Liver (tissue), 9 donors: ENCODE data around the gene FCGR2B. TPM values are rescaled to one million over a fixed set of nuclear protein-coding genes. Genes with fewer than 3 reads are reported as not detected.
"Not testable (repeated sequence)": the region's sequence is repeated elsewhere in the genome, so short reads cannot be mapped to it uniquely, and the experiment has no call there.

Experiments used
- DNase-seq: peaks from one replicate; pipeline ENCODE4 v3.0.0-alpha.2; 2017; ENCODE audit warnings: low spot score
- H3K27ac ChIP-seq, 2 donors: one replicate each; pipeline ENCODE4 v1.7.0; 2013; ENCODE audit warnings: inconsistent platforms in 2 of 2, low read length in 2 of 2, control low read depth in 1 of 2, low read depth in 1 of 2, mild to moderate bottlenecking in 1 of 2
- H3K27me3 ChIP-seq, 4 donors: one replicate each; pipeline versions ENCODE4 v1.6.1 to v1.7.0; 2013; ENCODE audit warnings: low read length in 3 of 4, inconsistent platforms in 1 of 4, mild to moderate bottlenecking in 1 of 4, moderate library complexity in 1 of 4; ENCODE audit not compliant: control insufficient read depth in 4 of 4, insufficient read depth in 4 of 4
- H3K36me3 ChIP-seq, 4 donors: one replicate each; pipeline versions ENCODE4 v1.6.1 to v1.7.0; 2013; ENCODE audit warnings: low read length in 3 of 4, mild to moderate bottlenecking in 3 of 4, low read depth in 1 of 4, moderate library complexity in 1 of 4; ENCODE audit not compliant: control insufficient read depth in 4 of 4, insufficient read depth in 3 of 4
- H3K4me1 ChIP-seq, 4 donors: one replicate each; pipeline versions ENCODE4 v1.6.1 to v1.7.0; 2013; ENCODE audit warnings: low read length in 3 of 4, mild to moderate bottlenecking in 3 of 4, moderate library complexity in 1 of 4; ENCODE audit not compliant: control insufficient read depth in 4 of 4, insufficient read depth in 4 of 4
- H3K4me3 ChIP-seq, 3 donors: one replicate each; pipeline versions ENCODE4 v1.6.1 to v1.7.0; 2013; ENCODE audit warnings: low read length in 3 of 3, control low read depth in 1 of 3, low read depth in 1 of 3, mild to moderate bottlenecking in 1 of 3
- H3K9ac ChIP-seq, 2 donors: one replicate each; pipeline ENCODE4 v1.7.0; 2013; ENCODE audit warnings: low read length in 2 of 2, mild to moderate bottlenecking in 2 of 2, moderate library complexity in 2 of 2, control low read depth in 1 of 2, low read depth in 1 of 2
- H3K9me3 ChIP-seq, 4 donors: one replicate each; pipeline versions ENCODE4 v1.6.1 to v1.7.0; 2013; ENCODE audit warnings: low read length in 3 of 4; ENCODE audit not compliant: control insufficient read depth in 4 of 4
- ATF3 ChIP-seq: IDR thresholded peaks from 2 replicates; pipeline ENCODE4 v1.6.1; 2016; ENCODE audit warnings: antibody characterized with exemption
- EGR1 ChIP-seq, 2 donors: IDR thresholded peaks; 2 replicates each; pipeline ENCODE4 v1.6.1; 2016 to 2018; ENCODE audit warnings: antibody characterized with exemption in 2 of 2, low read depth in 2 of 2
- FOXA1 ChIP-seq: IDR thresholded peaks from 2 replicates; pipeline ENCODE4 v1.6.1; 2016; ENCODE audit warnings: antibody characterized with exemption
- FOXA2 ChIP-seq: IDR thresholded peaks from 2 replicates; pipeline ENCODE4 v1.6.1; 2016; ENCODE audit warnings: antibody characterized with exemption
- GABPA ChIP-seq, 2 donors: IDR thresholded peaks in 1 of 2; conservative IDR thresholded peaks in 1 of 2; 2 replicates each; pipeline ENCODE4 v1.6.1; 2016; ENCODE audit warnings: antibody characterized with exemption in 2 of 2, mild to moderate bottlenecking in 1 of 2, moderate library complexity in 1 of 2
- HNF4A ChIP-seq, 2 donors: conservative IDR thresholded peaks; 2 replicates each; pipeline ENCODE4 v1.6.1; 2016; ENCODE audit warnings: antibody characterized with exemption in 2 of 2, mild to moderate bottlenecking in 2 of 2
- HNF4G ChIP-seq: IDR thresholded peaks from 2 replicates; pipeline ENCODE4 v1.6.1; 2016; ENCODE audit warnings: antibody characterized with exemption
- JUND ChIP-seq, 2 donors: IDR thresholded peaks; 2 replicates each; pipeline ENCODE4 v1.6.1; 2016; ENCODE audit warnings: antibody characterized with exemption in 2 of 2
- MAX ChIP-seq: IDR thresholded peaks from 2 replicates; pipeline ENCODE4 v1.6.1; 2016; ENCODE audit warnings: antibody characterized with exemption
- NR2F2 ChIP-seq: IDR thresholded peaks from 2 replicates; pipeline ENCODE4 v1.6.1; 2016; ENCODE audit warnings: antibody characterized with exemption
- RAD21 ChIP-seq, 2 donors: IDR thresholded peaks; 2 replicates each; pipeline ENCODE4 v1.6.1; 2016; ENCODE audit warnings: antibody characterized with exemption in 2 of 2, mild to moderate bottlenecking in 2 of 2
- REST ChIP-seq: IDR thresholded peaks from 2 replicates; pipeline ENCODE4 v1.6.1; 2016; ENCODE audit warnings: antibody characterized with exemption, mild to moderate bottlenecking
- RXRA ChIP-seq, 2 donors: IDR thresholded peaks; 2 replicates each; pipeline ENCODE4 v1.6.1; 2017 to 2018; ENCODE audit warnings: antibody characterized with exemption in 2 of 2, mild to moderate bottlenecking in 1 of 2
- SP1 ChIP-seq: IDR thresholded peaks from 2 replicates; pipeline ENCODE4 v1.6.1; 2018; ENCODE audit warnings: antibody characterized with exemption, mild to moderate bottlenecking
- TAF1 ChIP-seq: conservative IDR thresholded peaks from 2 replicates; pipeline ENCODE4 v1.6.1; 2016; ENCODE audit warnings: antibody characterized with exemption, mild to moderate bottlenecking
- YY1 ChIP-seq: IDR thresholded peaks from 2 replicates; pipeline ENCODE4 v1.6.1; 2016; ENCODE audit warnings: antibody characterized with exemption, mild to moderate bottlenecking
- WGBS: extraction: QIAGEN DNeasy Blood & Tissue Kit; methylation state at CpG from one replicate; pipeline ENCODE4 v1.1.7; 2013; 5-methylcytosine and 5-hydroxymethylcytosine counted together
- polyA plus RNA-seq, 2 donors: library from polyadenylated mRNA; stranded (reverse) in 1 of 2; unstranded in 1 of 2; fragments of 200-250 nt in 1 of 2; fragments of >200 nt in 1 of 2; fragmentation: Nextera tagmentation in 1 of 2; extraction: Ambion mirVana in 1 of 2; gene quantifications; one replicate each; pipeline versions ENCODE4 v1.2.1 to v1.2.3, GENCODE V29; 2013 to 2015
- total RNA-seq, 2 donors: library from RNA; depleted of rRNA; stranded (reverse); fragments of >200 nt; gene quantifications; one replicate each; pipeline ENCODE4 v1.2.3, GENCODE V29; 2014
- donor health status: healthy.
- donor health status: healthy.
- donor health status: healthy.
- donor health status: healthy.
- donor health status: healthy.

The FCGR2B gene
- total and polyA plus RNA-seq, 4 donors = 7.9 to 39.5 (median 25.0) TPM

GRCh38 chr1:161681879-161682278 is 18.9 kb downstream of the FCGR2B start (continued):
- TF ChIP-seq ATF3 (no peak), MAX (no peak), HNF4A (conservative IDR thresholded peaks at IDR 0.05) (no peak), SP1 (no peak), RXRA (IDR thresholded peaks at IDR 0.05) (no peak), FOXA1 (no peak), EGR1 (IDR thresholded peaks at IDR 0.05; ENCODE audit: low read depth in 2 of 2) (no peak), HNF4G (no peak)

- H3K27me3 ChIP-seq = no peaks in the 10 kb centered on the region
- H3K9me3 ChIP-seq = no peaks in the 10 kb centered on the region
- no peak overlapping the region for H3K9ac ChIP-seq
- no peak overlapping the region for H3K27ac ChIP-seq
- no peaks in the 10 kb centered on the region for H3K36me3 ChIP-seq
- DNase-seq = no peak
- 70% methylated on average over 3 of the region's 3 CpGs for WGBS
- H3K4me3 ChIP-seq = no peak overlapping the region
- no peak for TF ChIP-seq MAX
- no peak for TF ChIP-seq ATF3
- no peak for TF ChIP-seq YY1
- TF ChIP-seq TAF1 = no peak
- TF ChIP-seq FOXA1 = no peak
- no peak for TF ChIP-seq RXRA (IDR thresholded peaks at IDR 0.05)
- TF ChIP-seq REST = no peak
- no peak for TF ChIP-seq GABPA (IDR thresholded peaks at IDR 0.05 in 1 of 2, conservative IDR thresholded peaks at IDR 0.05 in 1 of 2)
- no peak for TF ChIP-seq FOXA2
- no peak for TF ChIP-seq EGR1 (IDR thresholded peaks at IDR 0.05; ENCODE audit: low read depth in 2 of 2)
- H3K4me1 ChIP-seq = peaks cover 0 to 1% (median 0%) of the 10 kb centered on the region in 4 donors
Observed at GRCh38 chr1:161688946-161689345, 26.0 kb downstream of the FCGR2B start.

- no peaks in the 10 kb centered on the region for H3K36me3 ChIP-seq
- WGBS = 89% methylated on average over 3 of the region's 3 CpGs
- no peaks in the 10 kb centered on the region for H3K9me3 ChIP-seq
- H3K9ac ChIP-seq = no peak overlapping the region
- no peak overlapping the region for H3K27ac ChIP-seq
- no peak for DNase-seq
- H3K27me3 ChIP-seq = no peaks in the 10 kb centered on the region
- TF ChIP-seq TAF1 (no peak), YY1 (no peak), ATF3 (no peak), NR2F2 (no peak), MAX (no peak), FOXA2 (no peak), SP1 (no peak), GABPA (IDR thresholded peaks at IDR 0.05 in 1 of 2, conservative IDR thresholded peaks at IDR 0.05 in 1 of 2) (no peak), RAD21 (IDR thresholded peaks at IDR 0.05) (no peak), HNF4A (conservative IDR thresholded peaks at IDR 0.05) (no peak), RXRA (IDR thresholded peaks at IDR 0.05) (no peak), FOXA1 (no peak), JUND (IDR thresholded peaks at IDR 0.05) (no peak)
- no peaks in the 10 kb centered on the region for H3K4me1 ChIP-seq
- no peak overlapping the region for H3K4me3 ChIP-seq
Observed at GRCh38 chr1:161691846-161692245, 28.9 kb downstream of the FCGR2B start.

GRCh38 chr1:161693020-161693712 is 30.2 kb downstream of the FCGR2B start:
- not testable (repeated sequence) for H3K27ac ChIP-seq, H3K4me1 ChIP-seq, H3K9me3 ChIP-seq, H3K9ac ChIP-seq, H3K4me3 ChIP-seq, H3K36me3 ChIP-seq, H3K27me3 ChIP-seq, DNase-seq
- WGBS = 94% methylated on average over 14 of the region's 14 CpGs

GRCh38 chr1:161698302-161698701 is 35.4 kb downstream of the FCGR2B start:
- 90% methylated on average over 2 of the region's 2 CpGs for WGBS
- H3K9ac ChIP-seq, DNase-seq: not testable (repeated sequence)

More at GRCh38 chr1:161698302-161698701, 35.4 kb downstream of the FCGR2B start:
- not testable (repeated sequence) for H3K36me3 ChIP-seq, H3K27ac ChIP-seq, H3K4me1 ChIP-seq, H3K27me3 ChIP-seq, H3K4me3 ChIP-seq, H3K9me3 ChIP-seq
